ENCODE data around the gene BMPR1A. TPM values are rescaled to one million over a fixed set of nuclear protein-coding genes. Genes with fewer than 3 reads are reported as not detected.

Gene BMPR1A
- total RNA-seq, 1 donor from 2014 or later, result 84.7 TPM

GRCh38 chr10:86872757-86873156, 116.3 kb downstream of the BMPR1A start:
- Mint-ChIP-seq H3K4me3 (no peak overlapping the region), H3K4me1 (ENCODE audit: unreplicated experiment) (peaks cover 37% of the 10 kb centered on the region), H3K9me3 (peaks cover 4% of the 10 kb centered on the region), H3K27ac (peak overlapping the region; percentile 71), H3K36me3 (peaks cover 10% of the 10 kb centered on the region), H3K27me3 (no peaks in the 10 kb centered on the region)
- no peak for TF ChIP-seq CTCF (conservative IDR thresholded peaks at IDR 0.05)
- DNase-seq (ENCODE audit: extremely low spot score, unreplicated experiment), result no peak

DNA sequence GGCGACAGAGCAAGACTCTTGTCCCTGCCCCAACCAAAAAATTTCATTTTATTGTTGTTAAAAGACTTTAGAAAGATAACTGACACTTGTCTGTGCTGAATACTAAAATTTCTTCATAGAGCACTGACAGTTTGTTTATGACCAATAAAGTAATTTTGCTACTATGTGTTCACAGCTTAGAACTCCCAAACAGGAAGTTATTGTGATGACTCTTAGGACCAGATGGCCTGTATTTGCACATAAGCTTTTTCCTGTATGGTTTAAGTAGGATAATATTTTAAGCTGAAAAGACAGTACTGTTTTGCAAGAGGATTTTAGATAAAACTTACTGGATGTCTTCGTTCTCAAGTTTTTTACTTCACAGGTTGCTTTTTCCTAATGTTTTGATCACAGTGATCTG, 120.3 kb downstream of the BMPR1A start:
- H3K9me3 Mint-ChIP-seq, result no peaks in the 10 kb centered on the region
- TF ChIP-seq CTCF (conservative IDR thresholded peaks at IDR 0.05), result no peak

DNA sequence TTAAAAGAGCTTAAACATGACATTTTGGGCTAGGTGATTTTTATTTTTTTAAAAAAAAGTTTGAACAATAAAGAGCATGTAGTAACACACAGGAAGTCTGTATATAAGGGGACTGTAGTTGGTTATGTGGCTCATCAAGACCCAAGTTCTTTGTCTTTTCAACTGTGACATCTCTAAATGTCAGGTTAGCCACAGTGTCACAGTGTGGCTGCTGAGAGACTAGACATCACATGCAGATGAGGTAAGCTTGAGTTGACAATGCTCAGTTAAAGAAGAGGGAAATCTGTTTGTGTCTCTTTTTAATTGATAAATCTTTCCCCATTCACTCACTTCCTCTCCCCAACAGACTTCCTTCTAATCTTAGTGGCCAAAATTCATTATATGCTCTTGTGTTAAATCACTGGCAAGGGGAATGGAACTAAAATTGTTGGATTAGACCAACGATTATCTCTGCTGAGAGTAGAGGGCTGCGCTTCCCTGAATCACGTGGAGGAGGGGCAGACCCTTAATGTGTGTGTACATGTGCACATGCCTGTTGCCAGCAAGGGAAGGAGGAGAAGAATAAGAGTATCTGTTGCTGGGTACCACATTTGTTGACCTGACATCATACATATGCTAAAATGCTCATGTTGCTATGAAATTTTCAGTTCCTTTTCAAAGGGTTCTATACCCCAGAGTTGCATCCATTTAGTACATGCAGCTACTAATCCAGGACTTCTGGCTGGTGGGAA, 122.7 kb downstream of the BMPR1A start:
- TF ChIP-seq CTCF (conservative IDR thresholded peaks at IDR 0.05), result no peak
- no peaks in the 10 kb centered on the region for H3K27me3 Mint-ChIP-seq
- H3K27ac Mint-ChIP-seq, result no peak overlapping the region
- no peak for DNase-seq (ENCODE audit: extremely low spot score, unreplicated experiment)
- H3K4me3 Mint-ChIP-seq, result no peak overlapping the region
- H3K9me3 Mint-ChIP-seq, result no peaks in the 10 kb centered on the region
- H3K4me1 Mint-ChIP-seq (ENCODE audit: unreplicated experiment), result peaks cover 18% of the 10 kb centered on the region
- peaks cover 16% of the 10 kb centered on the region for H3K36me3 Mint-ChIP-seq

More for the DNA sequence above, 120.3 kb downstream of the BMPR1A start:
- no peak for DNase-seq (ENCODE audit: extremely low spot score, unreplicated experiment)
- Mint-ChIP-seq H3K36me3 (peaks cover 16% of the 10 kb centered on the region), H3K27me3 (no peaks in the 10 kb centered on the region), H3K4me1 (ENCODE audit: unreplicated experiment) (peaks cover 36% of the 10 kb centered on the region), H3K27ac (no peak overlapping the region), H3K4me3 (no peak overlapping the region)

DNA sequence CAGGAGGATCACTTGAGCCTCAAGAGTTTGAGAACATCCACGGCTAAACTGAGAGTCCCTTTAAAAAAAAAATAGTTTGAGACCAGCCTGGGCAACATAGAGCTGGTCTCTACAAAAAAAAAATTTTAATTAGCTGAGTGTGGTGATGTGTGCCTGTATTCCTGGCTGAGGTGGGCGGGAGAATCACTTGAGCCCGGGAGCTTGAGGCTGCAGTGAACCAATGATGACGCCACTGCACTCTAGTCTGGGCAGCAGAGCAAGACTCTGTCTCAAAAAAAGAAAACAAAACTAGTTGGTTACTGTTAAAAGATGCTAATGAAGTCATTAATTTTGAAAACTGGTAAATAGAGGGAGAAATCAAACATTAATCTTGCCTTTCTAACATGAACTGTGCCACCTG, 124.6 kb downstream of the BMPR1A start:
- Mint-ChIP-seq H3K27me3 (no peaks in the 10 kb centered on the region), H3K4me3 (no peak overlapping the region), H3K36me3 (peaks cover 20% of the 10 kb centered on the region), H3K27ac (no peak overlapping the region), H3K9me3 (no peaks in the 10 kb centered on the region), H3K4me1 (ENCODE audit: unreplicated experiment) (peaks cover 18% of the 10 kb centered on the region)
- TF ChIP-seq CTCF (conservative IDR thresholded peaks at IDR 0.05), result no peak
- no peak for DNase-seq (ENCODE audit: extremely low spot score, unreplicated experiment)

GRCh38 chr10:86888585-86889381, 132.4 kb downstream of the BMPR1A start:
- peak overlapping the region; percentile 21 for H3K27ac Mint-ChIP-seq
- no peak for DNase-seq (ENCODE audit: extremely low spot score, unreplicated experiment)
- no peaks in the 10 kb centered on the region for H3K9me3 Mint-ChIP-seq
- TF ChIP-seq CTCF (conservative IDR thresholded peaks at IDR 0.05), result no peak
- H3K4me1 Mint-ChIP-seq (ENCODE audit: unreplicated experiment), result peaks cover 11% of the 10 kb centered on the region
- no peak overlapping the region for H3K4me3 Mint-ChIP-seq
- H3K27me3 Mint-ChIP-seq, result no peaks in the 10 kb centered on the region
- peaks cover 28% of the 10 kb centered on the region for H3K36me3 Mint-ChIP-seq
